GM04503 (cell line): ENCODE results near the gene CD300LB.

Experiments
- DNase-seq: peaks from one replicate; pipeline ENCODE4 v3.0.0-alpha.2; 2012; ENCODE audit warnings: low read depth

Gene CD300LB

GRCh38 chr17:74549343-74549742 lies 18.1 kb upstream of the CD300LB start:
- DNase-seq, result no peak

- DNase-seq, result no peak
Observed at GRCh38 chr17:74547736-74548135, 16.5 kb upstream of the CD300LB start.

- DNase-seq, result no peak
Observed at GRCh38 chr17:74547264-74547663, 16.0 kb upstream of the CD300LB start.

- DNase-seq, result no peak
Observed at GRCh38 chr17:74546586-74546985, 15.3 kb upstream of the CD300LB start.

GRCh38 chr17:74545843-74546230 lies 14.6 kb upstream of the CD300LB start, which contains the start of gene CD300C:
Gene CD300C (minus strand): TSS chr17:74546115. CDS start chr17:74545782, 333 bp downstream.
- DNase-seq, result no peak

GRCh38 chr17:74544991-74545842 lies 13.9 kb upstream of the CD300LB start:
- DNase-seq, result no peak

GRCh38 chr17:74543891-74544760 lies 12.9 kb upstream of the CD300LB start:
- no peak for DNase-seq

GRCh38 chr17:74543406-74543805 lies 12.1 kb upstream of the CD300LB start:
- no peak for DNase-seq

- DNase-seq, result no peak
Observed at GRCh38 chr17:74542727-74543383, 11.6 kb upstream of the CD300LB start.

- no peak for DNase-seq
Observed at GRCh38 chr17:74542166-74542565, 10.9 kb upstream of the CD300LB start.

- no peak for DNase-seq
Observed at GRCh38 chr17:74541176-74542111, 10.2 kb upstream of the CD300LB start.

GRCh38 chr17:74539281-74539820 lies 8.1 kb upstream of the CD300LB start:
- DNase-seq, result no peak

GRCh38 chr17:74536890-74537289 lies 5.6 kb upstream of the CD300LB start:
- DNase-seq, result no peak

GRCh38 chr17:74532115-74532514 lies 840 bp upstream of the CD300LB start:
- DNase-seq, result no peak

GRCh38 chr17:74530831-74531150 lies 484 bp downstream of the CD300LB start:
- DNase-seq, result no peak

- DNase-seq, result no peak
Observed at GRCh38 chr17:74529243-74529642, 2.0 kb downstream of the CD300LB start.

GRCh38 chr17:74528491-74529199 lies 2.6 kb downstream of the CD300LB start:
- no peak for DNase-seq

GRCh38 chr17:74527756-74528155 lies 3.5 kb downstream of the CD300LB start:
- no peak for DNase-seq

GRCh38 chr17:74527081-74527480 lies 4.2 kb downstream of the CD300LB start:
- DNase-seq, result no peak

- no peak for DNase-seq
Observed at GRCh38 chr17:74526681-74527080, 4.6 kb downstream of the CD300LB start.
